H1 (cell line): ENCODE measurements around the gene PLPPR4. TPM values are rescaled to one million over a fixed set of nuclear protein-coding genes. Genes with fewer than 3 reads are reported as not detected.

Experiments
- ATF2 ChIP-seq: IDR thresholded peaks from 2 replicates; pipeline ENCODE4 v1.6.1; 2012; ENCODE audit warnings: low read length, inconsistent platforms
- BACH1 ChIP-seq: IDR thresholded peaks from 2 replicates; pipeline ENCODE4 v1.6.1; 2012; ENCODE audit warnings: low read length, improper control_type of control experiment
- CREB1 ChIP-seq: IDR thresholded peaks from 2 replicates; pipeline ENCODE4 v1.6.1; 2012; ENCODE audit warnings: inconsistent platforms
- EZH2 ChIP-seq: fragments of 200-600 bp; sonication (generic); IDR thresholded peaks from 2 replicates; pipeline ENCODE4 v1.7.1; 2012; ENCODE audit warnings: low read depth, mild to moderate bottlenecking, moderate library complexity, low read length, inconsistent platforms; ENCODE audit not compliant: severe bottlenecking
- NRF1 ChIP-seq: IDR thresholded peaks from 2 replicates; pipeline ENCODE4 v1.6.1; 2011; ENCODE audit warnings: mild to moderate bottlenecking, low read depth, low read length, improper control_type of control experiment
- POLR2A ChIP-seq, 2 experiments: IDR thresholded peaks; 1 replicate in 1 of 2; 2 replicates in 1 of 2; pipeline ENCODE4 v1.6.1; 2011; ENCODE audit warnings: low read depth in 2 of 2, low read length in 2 of 2, mild to moderate bottlenecking in 2 of 2; ENCODE audit errors: control extremely low read depth in 1 of 2
- polyA plus RNA-seq, 7 experiments: library from polyadenylated mRNA; depleted of rRNA in 3 of 7; stranded (reverse) in 5 of 7; unstranded in 2 of 7; fragments of >200 nt in 5 of 7; fragments of 200-250 nt in 2 of 7; gene quantifications; 1 replicate in 5 of 7; 2 replicates in 1 of 7; 4 replicates in 1 of 7; pipeline versions ENCODE4 v1.2.1 to v1.2.3, GENCODE V29; 2011 to 2013; ENCODE audit warnings: missing spikeins in 2 of 7, mixed read lengths in 2 of 7
- total RNA-seq: library from RNA; stranded (reverse); fragmentation: NEBNext Ultra II Directional; extraction: Animal tissue kit (Norgen Biotek cat#: 25700); gene quantifications from 2 replicates; pipeline ENCODE4 v1.2.1, GENCODE V29; 2021

The PLPPR4 gene
- total and polyA plus RNA-seq, 2 of the 8 experiments (the other 6 are each of a cell fraction or from before 2014, with no cell fraction given), result 0.74 to 2.2 TPM

- TF ChIP-seq ATF2 (no peak), NRF1 (no peak), POLR2A (IDR thresholded peaks at IDR 0.05; ENCODE audit: control extremely low read depth in 1 of 2, low read depth in 2 of 2, low read length in 2 of 2) (no peak), EZH2 (no peak), BACH1 (no peak), CREB1 (no peak)
- TF ChIP-seq, all 59 proteins: peak for 0
Measured at GRCh38 chr1:99232172-99232571, 32.1 kb upstream of the PLPPR4 start (continued).
